HG02759 (cell line): Measurements from ENCODE around the gene MPV17L2.
A peak's percentile ranks its signal among the peaks of the same experiment; 100 is the strongest.
"Not testable (repeated sequence)": the region's sequence is repeated elsewhere in the genome, so short reads cannot be mapped to it uniquely, and the experiment has no call there.

Experiments
- ATAC-seq: cut with Tn5 transposase; IDR thresholded peaks from one replicate; pipeline ENCODE4 v1.9.1; 2021; ENCODE audit warnings: mild to moderate bottlenecking, moderate library complexity; ENCODE audit not compliant: unreplicated experiment

MPV17L2 gene

GRCh38 chr19:18185538-18185937 lies 7.5 kb upstream of the MPV17L2 start:
- no peak for ATAC-seq

GRCh38 chr19:18190278-18190677 lies 2.7 kb upstream of the MPV17L2 start:
- no peak for ATAC-seq

GRCh38 chr19:18191640-18192062 lies 1.4 kb upstream of the MPV17L2 start:
- no peak for ATAC-seq

GRCh38 chr19:18193388-18194180 lies 566 bp downstream of the MPV17L2 start:
- no peak for ATAC-seq

GRCh38 chr19:18194181-18194530 lies 1.1 kb downstream of the MPV17L2 start:
- no peak for ATAC-seq

GRCh38 chr19:18194554-18195238 lies 1.7 kb downstream of the MPV17L2 start:
- ATAC-seq: no peak

- ATAC-seq: no peak
Observed at GRCh38 chr19:18196511-18196845, 3.5 kb downstream of the MPV17L2 start.

GRCh38 chr19:18197306-18197705 lies 4.3 kb downstream of the MPV17L2 start:
- ATAC-seq: no peak

- ATAC-seq: no peak
Observed at GRCh38 chr19:18197941-18198340, 4.9 kb downstream of the MPV17L2 start.

GRCh38 chr19:18198374-18198773 lies 5.4 kb downstream of the MPV17L2 start:
- no peak for ATAC-seq

GRCh38 chr19:18202397-18202777 lies 9.4 kb downstream of the MPV17L2 start:
- ATAC-seq: no peak

GRCh38 chr19:18202778-18203407 lies 9.9 kb downstream of the MPV17L2 start:
- ATAC-seq: no peak

GRCh38 chr19:18203408-18203862 lies 10.4 kb downstream of the MPV17L2 start:
- ATAC-seq: no peak

GRCh38 chr19:18203863-18204393 lies 10.9 kb downstream of the MPV17L2 start, which contains the start of gene RAB3A:
Gene RAB3A (minus strand): TSS chr19:18204042. CDS start chr19:18202740, 1,302 bp downstream.
- ATAC-seq: peak; percentile 88

GRCh38 chr19:18204394-18205199 lies 11.6 kb downstream of the MPV17L2 start:
- peak; percentile 15 for ATAC-seq

- ATAC-seq: no peak
Observed at GRCh38 chr19:18205200-18205892, 12.3 kb downstream of the MPV17L2 start.

GRCh38 chr19:18206018-18206417 lies 13.0 kb downstream of the MPV17L2 start:
- ATAC-seq: no peak

GRCh38 chr19:18208098-18208951 lies 15.3 kb downstream of the MPV17L2 start:
- ATAC-seq: no peak

- not testable (repeated sequence) for ATAC-seq
Observed at GRCh38 chr19:18209912-18210311, 16.9 kb downstream of the MPV17L2 start.
